ENCODE measurements around the gene COL28A1.

The COL28A1 gene

DNA sequence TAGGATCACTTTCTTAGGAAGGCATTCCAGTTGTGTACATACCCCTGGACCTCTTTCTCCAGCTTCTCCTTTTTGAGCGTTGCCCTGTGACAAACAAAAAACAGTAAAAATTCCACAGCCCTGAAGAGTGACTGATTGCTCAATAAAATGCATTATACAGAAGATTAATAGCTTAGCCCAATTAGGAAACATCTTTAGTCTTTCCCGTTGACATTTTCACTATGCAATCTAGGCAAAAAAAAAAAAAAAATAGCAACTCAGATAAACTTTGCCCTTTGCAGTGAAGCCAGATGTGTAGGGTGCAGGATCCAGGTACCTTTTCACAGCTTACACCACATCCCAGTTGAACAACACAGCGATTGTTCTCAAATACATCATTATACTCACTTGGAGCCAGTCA is 17.9 kb downstream of the COL28A1 start:
- Mint-ChIP-seq H3K9me3 (ENCODE audit: low read depth) (no peaks in the 10 kb centered on the region), H3K36me3 (no peaks in the 10 kb centered on the region), H3K4me3 (no peak overlapping the region), H3K4me1 (ENCODE audit: low read depth) (no peaks in the 10 kb centered on the region), H3K27me3 (no peaks in the 10 kb centered on the region), H3K27ac (no peak overlapping the region)

DNA sequence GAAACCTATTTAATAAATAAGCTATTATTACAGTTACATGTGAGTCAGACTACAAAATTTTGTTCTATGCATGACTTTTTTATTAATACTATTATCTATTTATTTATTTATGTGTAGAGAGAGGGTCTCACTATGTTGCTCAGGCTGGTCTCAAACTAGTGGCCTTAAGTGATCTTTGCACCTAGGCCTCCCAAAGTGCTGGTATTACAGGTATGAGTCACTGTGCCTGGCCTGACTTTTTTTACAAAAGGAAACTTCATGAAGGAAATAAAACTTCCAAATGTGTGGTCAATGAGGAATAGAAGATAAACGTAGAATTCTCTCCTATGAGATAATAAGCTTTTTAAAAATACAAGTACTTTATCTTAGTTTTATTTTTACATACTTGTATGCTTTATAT is 19.0 kb downstream of the COL28A1 start:
- H3K4me3 Mint-ChIP-seq = no peak overlapping the region
- no peaks in the 10 kb centered on the region for H3K9me3 Mint-ChIP-seq (ENCODE audit: low read depth)
- no peaks in the 10 kb centered on the region for H3K4me1 Mint-ChIP-seq (ENCODE audit: low read depth)
- H3K27me3 Mint-ChIP-seq = no peaks in the 10 kb centered on the region
- H3K36me3 Mint-ChIP-seq = no peaks in the 10 kb centered on the region
- no peak overlapping the region for H3K27ac Mint-ChIP-seq

DNA sequence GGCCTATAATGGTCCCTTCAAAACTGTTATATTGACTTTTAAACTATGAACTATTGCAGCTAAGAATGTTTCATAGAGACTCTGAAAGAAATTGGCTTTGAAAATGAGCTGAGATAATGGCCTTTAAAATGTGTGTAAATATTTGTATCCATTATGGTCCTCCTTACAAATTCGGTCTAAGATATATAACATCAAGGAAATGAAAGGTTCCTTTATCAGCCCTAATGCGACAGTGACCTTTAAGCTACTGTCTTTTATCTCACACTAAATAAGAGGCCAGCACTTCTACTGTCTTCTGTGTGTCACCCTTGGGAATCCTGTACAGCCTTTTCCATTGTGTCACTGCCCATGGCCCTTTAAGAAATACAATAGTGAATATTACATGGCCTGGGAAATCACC is 19.5 kb downstream of the COL28A1 start:
- Mint-ChIP-seq H3K27ac (no peak overlapping the region), H3K27me3 (no peaks in the 10 kb centered on the region), H3K36me3 (no peaks in the 10 kb centered on the region), H3K4me3 (no peak overlapping the region), H3K9me3 (ENCODE audit: low read depth) (no peaks in the 10 kb centered on the region), H3K4me1 (ENCODE audit: low read depth) (no peaks in the 10 kb centered on the region)

DNA sequence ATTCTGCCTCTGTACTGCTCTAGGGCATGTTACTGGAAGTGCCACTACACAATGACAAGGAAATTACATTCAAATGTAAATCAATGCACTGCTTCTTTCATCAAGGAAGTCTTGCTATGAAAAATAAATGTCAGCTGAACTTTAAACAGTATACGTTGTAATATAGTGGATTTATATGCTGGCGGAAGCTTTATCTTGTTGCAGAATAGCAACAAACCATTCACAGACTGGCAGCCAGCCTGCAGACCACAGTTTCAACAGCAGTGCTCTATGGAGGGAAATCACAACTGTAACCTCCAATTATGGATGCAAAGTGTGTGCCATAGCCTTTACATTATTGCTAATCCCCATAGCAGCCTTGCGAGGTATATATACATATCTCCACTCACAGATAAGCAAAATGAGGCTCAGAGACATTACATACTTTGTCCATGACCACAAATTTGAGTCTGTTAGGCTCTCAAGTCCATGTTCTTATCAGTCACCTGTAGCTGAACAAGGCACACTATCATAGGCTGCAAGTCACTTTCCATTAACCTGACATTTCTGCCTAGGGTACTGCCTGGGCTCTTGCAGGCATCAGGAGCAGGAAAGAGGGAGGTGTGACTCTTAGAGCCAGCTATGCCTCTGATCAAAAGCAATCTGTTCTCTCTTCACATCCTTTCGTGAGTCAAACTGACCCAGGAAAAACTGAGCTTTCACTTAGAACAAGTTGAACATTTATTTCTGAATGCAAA is 22.6 kb downstream of the COL28A1 start:
- peaks cover 2% of the 10 kb centered on the region for H3K36me3 Mint-ChIP-seq

DNA sequence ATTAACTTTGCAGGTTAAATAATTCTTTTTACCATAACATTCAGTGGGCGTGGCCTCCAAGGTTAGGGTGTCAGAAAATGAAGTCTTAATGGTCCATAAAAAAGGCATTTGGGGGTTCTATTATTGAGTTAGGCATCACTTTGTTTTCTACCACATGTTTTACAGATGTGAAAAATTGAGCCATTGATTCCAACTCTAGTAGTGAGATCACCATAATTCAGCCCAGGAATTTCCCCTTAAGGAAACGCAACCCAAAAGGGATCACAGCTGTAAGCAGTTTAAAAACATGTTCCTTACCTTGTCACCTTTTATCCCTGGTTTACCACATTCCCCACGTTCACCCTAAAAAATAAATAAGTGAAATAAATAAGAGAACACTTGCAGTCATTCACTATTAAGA is 24.9 kb downstream of the COL28A1 start:
- no peak overlapping the region for H3K27ac Mint-ChIP-seq
- no peak overlapping the region for H3K4me3 Mint-ChIP-seq
- peaks cover 2% of the 10 kb centered on the region for H3K36me3 Mint-ChIP-seq
- no peaks in the 10 kb centered on the region for H3K27me3 Mint-ChIP-seq
- H3K9me3 Mint-ChIP-seq (ENCODE audit: low read depth) = no peaks in the 10 kb centered on the region
- H3K4me1 Mint-ChIP-seq (ENCODE audit: low read depth) = no peaks in the 10 kb centered on the region

More for the DNA sequence above, 22.6 kb downstream of the COL28A1 start:
- H3K4me1 Mint-ChIP-seq (ENCODE audit: low read depth) = no peaks in the 10 kb centered on the region
- H3K9me3 Mint-ChIP-seq (ENCODE audit: low read depth) = no peaks in the 10 kb centered on the region
- no peak overlapping the region for H3K27ac Mint-ChIP-seq
- no peaks in the 10 kb centered on the region for H3K27me3 Mint-ChIP-seq
- H3K4me3 Mint-ChIP-seq = no peak overlapping the region

DNA sequence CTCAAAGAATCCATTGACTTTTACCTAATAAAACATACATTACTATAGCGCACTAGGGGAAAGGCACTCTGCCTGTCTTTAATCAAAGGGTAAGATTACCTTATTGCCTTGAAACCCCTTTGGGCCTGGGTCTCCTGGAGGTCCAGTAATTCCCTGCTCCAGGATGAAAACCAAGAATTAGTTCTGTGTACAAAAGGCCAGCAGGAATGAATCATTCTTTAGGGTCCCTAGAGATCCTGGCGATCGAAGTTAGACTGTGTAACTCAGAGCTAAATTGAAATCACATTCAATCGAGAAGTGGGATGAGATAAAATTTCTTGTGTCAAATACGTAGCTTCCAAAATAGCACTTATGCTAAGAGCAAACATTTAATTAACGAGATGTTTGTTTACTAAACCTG is 29.8 kb downstream of the COL28A1 start:
- no peaks in the 10 kb centered on the region for H3K9me3 Mint-ChIP-seq (ENCODE audit: low read depth)
- H3K4me1 Mint-ChIP-seq (ENCODE audit: low read depth) = no peaks in the 10 kb centered on the region
- no peak overlapping the region for H3K27ac Mint-ChIP-seq
- no peak overlapping the region for H3K4me3 Mint-ChIP-seq
- H3K27me3 Mint-ChIP-seq = no peaks in the 10 kb centered on the region
- H3K36me3 Mint-ChIP-seq = peaks cover 3% of the 10 kb centered on the region

DNA sequence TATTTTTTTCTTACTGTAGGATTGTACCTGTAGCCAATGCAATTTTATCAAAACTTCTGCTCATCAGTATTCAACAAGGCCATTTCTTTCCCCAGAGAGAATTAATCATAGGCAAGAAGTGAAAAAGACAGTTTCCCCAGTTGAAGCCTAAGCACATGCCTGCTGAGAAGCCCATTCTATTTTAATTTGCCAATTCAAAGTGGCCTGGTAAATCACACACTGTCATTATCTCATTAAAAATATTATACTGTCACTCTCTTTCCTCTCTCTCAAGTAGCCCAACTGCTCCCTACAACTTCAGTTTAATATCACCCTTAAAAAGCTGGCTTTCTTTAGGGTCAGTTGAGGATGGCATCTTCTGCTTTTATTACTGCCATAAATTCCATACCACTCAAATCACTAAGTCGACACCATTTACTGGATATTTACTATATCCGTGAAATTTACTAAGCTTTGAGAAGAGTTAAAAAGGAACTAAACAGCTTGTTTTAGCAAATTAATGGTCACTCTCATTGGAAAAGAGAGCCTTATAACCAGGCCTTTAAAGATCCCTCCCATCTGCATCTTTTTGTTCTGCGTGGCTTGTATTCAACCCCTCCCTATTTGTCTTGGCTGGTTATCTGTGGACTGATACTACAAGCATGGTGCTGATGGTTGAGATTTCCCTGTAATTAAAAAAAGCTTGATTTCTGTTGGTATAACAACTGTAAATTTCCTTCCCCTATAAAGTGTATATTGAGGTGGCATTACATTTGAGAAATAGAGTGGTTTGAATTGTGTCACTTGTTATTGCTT is 30.6 kb downstream of the COL28A1 start:
- Mint-ChIP-seq H3K27ac (no peak overlapping the region), H3K9me3 (ENCODE audit: low read depth) (no peaks in the 10 kb centered on the region), H3K27me3 (no peaks in the 10 kb centered on the region), H3K4me1 (ENCODE audit: low read depth) (no peaks in the 10 kb centered on the region), H3K4me3 (no peak overlapping the region), H3K36me3 (peaks cover 4% of the 10 kb centered on the region)

DNA sequence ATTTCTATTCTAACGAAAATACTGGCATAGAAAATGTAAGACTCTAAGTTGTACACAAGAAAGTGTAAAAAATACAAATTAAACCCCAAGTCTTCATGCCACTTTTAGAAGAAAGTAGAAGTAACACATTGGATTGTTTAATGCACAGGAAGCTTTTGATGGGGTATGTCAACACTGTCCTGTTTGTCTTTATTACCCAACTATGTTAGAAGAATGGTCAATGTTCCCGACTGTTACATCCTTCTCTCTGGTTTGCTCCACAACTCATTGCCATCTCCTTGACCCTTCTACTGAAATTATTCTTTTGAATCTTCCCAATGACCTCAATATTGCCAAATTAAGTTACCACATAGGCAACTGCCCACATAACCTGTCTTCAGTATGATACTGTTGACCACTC is 35.8 kb downstream of the COL28A1 start:
- Mint-ChIP-seq H3K4me3 (no peak overlapping the region), H3K27ac (no peak overlapping the region)

DNA sequence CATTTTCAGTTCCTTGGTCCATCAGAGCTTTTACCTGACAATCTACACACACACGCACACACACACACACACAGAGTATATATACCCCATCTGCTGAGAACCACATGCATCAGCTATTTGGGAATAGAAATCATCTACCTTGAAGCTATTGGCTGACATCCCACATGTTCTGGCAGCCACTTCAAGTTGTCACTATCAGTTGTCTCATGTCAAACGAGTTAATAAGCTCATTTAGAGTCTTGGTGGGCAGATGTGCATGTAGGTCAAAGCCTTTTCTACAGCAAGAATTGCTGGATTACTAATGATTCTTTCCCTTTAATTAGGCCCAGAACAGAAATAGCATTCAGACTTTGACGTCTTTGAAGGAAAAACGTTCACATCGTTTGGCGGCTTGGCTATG is 36.8 kb downstream of the COL28A1 start:
- H3K4me3 Mint-ChIP-seq = no peak overlapping the region
- no peaks in the 10 kb centered on the region for H3K4me1 Mint-ChIP-seq (ENCODE audit: low read depth)
- H3K36me3 Mint-ChIP-seq = peaks cover 2% of the 10 kb centered on the region

More for the DNA sequence above, 35.8 kb downstream of the COL28A1 start:
- Mint-ChIP-seq H3K36me3 (peaks cover 2% of the 10 kb centered on the region), H3K27me3 (no peaks in the 10 kb centered on the region), H3K9me3 (ENCODE audit: low read depth) (no peaks in the 10 kb centered on the region), H3K4me1 (ENCODE audit: low read depth) (no peaks in the 10 kb centered on the region)

DNA sequence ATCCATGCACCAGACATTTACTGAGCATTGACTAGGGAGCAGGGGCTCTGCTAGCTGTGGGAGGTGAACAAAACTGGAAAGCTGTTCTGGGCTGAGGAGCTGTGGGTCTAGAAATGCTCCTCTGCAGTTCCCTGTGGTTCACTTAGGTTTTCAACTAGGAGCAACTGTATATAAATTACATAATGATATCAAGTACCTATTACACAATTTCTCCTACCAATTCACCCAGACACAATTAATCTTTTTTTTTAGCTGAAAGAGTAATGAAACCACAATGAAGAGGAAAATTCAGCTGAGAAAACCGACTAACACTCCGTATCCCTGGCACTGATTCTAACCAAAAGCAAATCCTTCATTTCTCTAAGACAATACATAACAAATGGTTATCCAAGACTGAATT is 39.4 kb downstream of the COL28A1 start:
- Mint-ChIP-seq H3K36me3 (peaks cover 2% of the 10 kb centered on the region), H3K4me3 (no peak overlapping the region), H3K27ac (no peak overlapping the region), H3K4me1 (ENCODE audit: low read depth) (no peaks in the 10 kb centered on the region), H3K9me3 (ENCODE audit: low read depth) (no peaks in the 10 kb centered on the region), H3K27me3 (no peaks in the 10 kb centered on the region)

More for the DNA sequence above, 36.8 kb downstream of the COL28A1 start:
- Mint-ChIP-seq H3K27me3 (no peaks in the 10 kb centered on the region), H3K9me3 (ENCODE audit: low read depth) (no peaks in the 10 kb centered on the region), H3K27ac (no peak overlapping the region)

DNA sequence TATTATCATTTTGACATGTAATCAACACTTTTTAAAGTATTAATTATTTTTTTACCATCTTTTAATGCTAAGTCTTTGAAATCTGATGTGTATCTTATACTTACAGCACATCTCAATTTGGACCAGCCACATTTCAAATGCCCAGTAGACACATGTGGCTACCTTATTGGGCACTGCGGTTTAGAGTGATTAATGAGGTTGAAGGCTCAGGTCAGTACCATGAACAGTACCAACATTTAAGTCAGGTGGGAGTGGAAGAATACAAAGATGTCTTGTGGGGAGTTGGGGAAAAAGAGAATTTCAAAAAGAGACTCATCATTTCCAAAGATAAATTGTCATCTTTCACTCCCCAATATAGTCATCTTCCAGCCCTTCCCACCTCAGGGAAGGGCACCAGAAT is 40.5 kb downstream of the COL28A1 start:
- Mint-ChIP-seq H3K27ac (no peak overlapping the region), H3K36me3 (no peaks in the 10 kb centered on the region), H3K4me1 (ENCODE audit: low read depth) (no peaks in the 10 kb centered on the region), H3K9me3 (ENCODE audit: low read depth) (no peaks in the 10 kb centered on the region), H3K27me3 (no peaks in the 10 kb centered on the region), H3K4me3 (no peak overlapping the region)

DNA sequence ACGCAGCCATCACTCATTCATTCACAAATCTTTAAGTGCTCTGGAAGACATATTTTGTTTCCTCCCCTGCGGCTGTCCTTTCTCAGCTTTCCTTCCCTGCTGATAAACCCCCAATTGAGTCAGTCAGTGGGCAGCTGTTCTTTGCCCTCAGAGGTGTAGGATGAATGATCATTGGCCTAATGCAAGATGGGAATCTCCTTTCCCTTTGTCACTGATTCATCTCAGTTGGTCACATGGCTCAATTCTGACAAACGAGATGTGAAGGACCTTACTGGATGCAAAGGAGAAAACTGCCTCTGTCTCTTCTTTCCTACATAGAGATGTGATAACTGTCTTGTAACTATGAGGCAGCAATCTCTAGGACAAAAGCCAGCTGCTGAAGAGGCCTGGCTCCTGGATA is 44.6 kb downstream of the COL28A1 start:
- Mint-ChIP-seq H3K9me3 (ENCODE audit: low read depth) (no peaks in the 10 kb centered on the region), H3K4me1 (ENCODE audit: low read depth) (no peaks in the 10 kb centered on the region), H3K27me3 (no peaks in the 10 kb centered on the region), H3K27ac (no peak overlapping the region), H3K4me3 (no peak overlapping the region), H3K36me3 (peaks cover 5% of the 10 kb centered on the region)

DNA sequence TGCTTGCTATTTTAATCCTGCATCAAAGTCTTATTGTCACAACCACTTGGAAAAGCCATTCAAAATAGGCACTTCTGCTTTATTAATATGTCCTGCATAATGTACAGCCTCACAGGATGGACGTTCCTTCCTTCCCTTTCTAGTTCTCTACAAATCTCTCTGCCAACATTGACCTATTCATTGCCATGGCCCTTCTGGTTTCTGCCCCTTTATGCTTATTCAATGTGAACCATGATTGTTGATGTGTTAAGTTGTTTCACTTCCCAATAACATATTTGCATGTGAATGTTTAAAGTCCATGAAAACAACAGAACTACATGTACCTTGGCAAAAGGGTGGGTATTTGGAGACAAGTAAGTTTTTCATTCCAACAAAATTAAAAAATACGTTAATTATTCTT is 45.7 kb downstream of the COL28A1 start:
- Mint-ChIP-seq H3K27me3 (no peaks in the 10 kb centered on the region), H3K27ac (no peak overlapping the region), H3K36me3 (peaks cover 5% of the 10 kb centered on the region), H3K4me1 (ENCODE audit: low read depth) (no peaks in the 10 kb centered on the region), H3K9me3 (ENCODE audit: low read depth) (no peaks in the 10 kb centered on the region), H3K4me3 (no peak overlapping the region)

DNA sequence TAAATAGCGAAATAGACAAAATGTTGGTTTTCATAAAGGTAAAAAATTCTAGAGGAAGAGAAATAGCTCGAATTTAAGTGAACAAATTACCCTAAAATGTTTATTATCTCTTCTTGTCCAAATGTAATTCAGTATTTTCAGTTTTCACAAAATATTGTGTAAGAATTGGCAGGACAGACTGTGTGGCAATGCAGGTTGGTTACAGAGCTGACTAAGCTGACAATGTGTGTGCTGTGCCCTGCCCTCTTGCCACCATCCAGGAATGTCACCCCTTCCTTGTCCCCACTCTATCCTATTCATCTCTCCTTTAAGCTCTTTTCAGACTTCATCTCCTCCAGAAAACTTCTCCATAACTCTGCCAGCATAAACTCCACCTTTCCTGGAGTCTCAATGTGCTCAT is 46.1 kb downstream of the COL28A1 start:
- peaks cover 5% of the 10 kb centered on the region for H3K36me3 Mint-ChIP-seq
- no peaks in the 10 kb centered on the region for H3K4me1 Mint-ChIP-seq (ENCODE audit: low read depth)
- H3K9me3 Mint-ChIP-seq (ENCODE audit: low read depth) = no peaks in the 10 kb centered on the region
- H3K4me3 Mint-ChIP-seq = no peak overlapping the region
- no peak overlapping the region for H3K27ac Mint-ChIP-seq
- no peaks in the 10 kb centered on the region for H3K27me3 Mint-ChIP-seq

DNA sequence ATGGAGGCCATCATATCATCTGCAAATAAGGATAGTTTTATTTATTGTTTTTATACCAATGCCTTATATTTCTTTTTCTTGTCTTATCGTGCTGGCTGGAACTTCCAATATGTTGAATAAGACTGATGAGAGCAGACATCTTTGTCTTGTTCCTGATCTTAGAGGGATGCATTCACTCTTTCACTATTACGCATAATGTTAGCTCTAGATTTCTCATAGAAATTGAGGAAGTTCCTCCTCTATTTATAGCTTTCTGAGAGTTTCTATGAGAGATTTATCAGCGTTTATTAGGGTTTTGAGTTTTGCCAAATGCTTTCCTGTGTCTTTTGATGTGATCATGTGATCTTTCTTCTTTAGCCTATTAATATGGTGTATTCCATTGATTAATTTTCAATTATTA is 49.3 kb downstream of the COL28A1 start:
- H3K27ac Mint-ChIP-seq = no peak overlapping the region
- no peaks in the 10 kb centered on the region for H3K4me1 Mint-ChIP-seq (ENCODE audit: low read depth)
- no peak overlapping the region for H3K4me3 Mint-ChIP-seq
- peaks cover 5% of the 10 kb centered on the region for H3K36me3 Mint-ChIP-seq
- no peaks in the 10 kb centered on the region for H3K27me3 Mint-ChIP-seq
- H3K9me3 Mint-ChIP-seq (ENCODE audit: low read depth) = peaks cover 3% of the 10 kb centered on the region

DNA sequence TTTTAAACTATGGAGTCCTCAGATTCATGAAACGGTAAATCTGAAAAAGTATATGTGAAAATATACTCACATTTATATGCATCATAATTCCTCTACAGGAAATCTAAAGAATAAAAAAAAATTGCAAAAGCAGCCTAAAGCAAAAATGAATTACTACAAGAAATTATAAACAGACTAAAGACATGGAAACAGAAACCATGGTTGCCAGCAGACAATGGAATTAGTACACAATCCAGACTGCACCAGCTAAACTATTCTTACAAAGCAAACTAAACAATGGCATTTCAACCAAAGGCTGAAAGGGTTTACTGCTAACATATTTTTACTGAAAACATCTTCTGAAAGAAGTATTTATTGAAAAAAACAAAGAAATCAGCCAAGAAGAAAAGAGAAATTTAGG is 51.6 kb downstream of the COL28A1 start:
- Mint-ChIP-seq H3K27ac (no peak overlapping the region), H3K4me1 (ENCODE audit: low read depth) (no peaks in the 10 kb centered on the region), H3K27me3 (no peaks in the 10 kb centered on the region), H3K9me3 (ENCODE audit: low read depth) (peaks cover 3% of the 10 kb centered on the region), H3K36me3 (peaks cover 5% of the 10 kb centered on the region), H3K4me3 (no peak overlapping the region)

All from activated naive CD8-positive, alpha-beta T cell (primary cell).